Activated CD4-positive, alpha-beta T cell treated with anti-CD3 and anti-CD28 coated beads, Interleukin-2, amount 50 U/mL, for 48 hours (primary cell): ENCODE measurements around the gene RNF32.

Source experiments
- DNase-seq, 2 experiments: peaks; one replicate each; pipeline ENCODE4 v3.0.0-alpha.2; 2020

The RNF32 gene

DNA sequence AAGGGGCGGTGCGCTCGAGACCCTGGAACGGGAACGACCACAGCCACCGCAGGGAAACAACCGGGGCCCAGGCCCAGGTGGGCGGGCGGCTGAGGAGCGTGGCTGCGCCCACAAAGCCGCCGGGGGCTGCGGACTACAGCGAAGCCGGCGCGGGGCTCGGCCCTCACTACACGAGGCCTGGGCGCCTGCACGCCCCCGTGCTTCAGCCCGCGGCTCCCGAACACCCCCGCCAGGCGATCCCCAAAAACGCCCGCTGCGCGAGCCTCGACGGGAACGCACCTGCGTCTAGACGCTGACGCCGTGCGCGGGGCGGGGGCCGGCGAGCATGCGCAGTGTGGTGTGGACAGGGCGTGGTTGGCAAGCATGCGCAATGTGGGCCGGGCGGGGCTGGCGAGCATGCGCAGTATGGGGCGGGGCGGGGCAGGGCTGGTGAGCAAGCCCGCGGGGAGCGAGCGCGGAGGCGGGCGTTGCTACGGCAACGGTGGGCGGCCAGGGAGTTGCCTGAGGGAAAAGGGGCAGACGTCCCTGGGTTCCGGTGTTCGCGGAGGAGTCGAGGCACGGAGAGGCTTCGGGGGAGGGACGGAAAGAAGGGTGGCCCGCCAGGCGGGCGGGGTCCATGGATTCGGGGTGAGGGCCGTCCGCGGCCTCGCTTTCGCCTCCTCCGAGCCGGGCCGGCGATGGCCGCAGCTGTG is at the start of gene RNF32:
RNF32 (plus strand) TSS at position 518 of the 692 bp plus-strand sequence. CDS start 3,104 bp downstream, outside the sequence.
- peak; percentile 98 to 99 for DNase-seq

DNA sequence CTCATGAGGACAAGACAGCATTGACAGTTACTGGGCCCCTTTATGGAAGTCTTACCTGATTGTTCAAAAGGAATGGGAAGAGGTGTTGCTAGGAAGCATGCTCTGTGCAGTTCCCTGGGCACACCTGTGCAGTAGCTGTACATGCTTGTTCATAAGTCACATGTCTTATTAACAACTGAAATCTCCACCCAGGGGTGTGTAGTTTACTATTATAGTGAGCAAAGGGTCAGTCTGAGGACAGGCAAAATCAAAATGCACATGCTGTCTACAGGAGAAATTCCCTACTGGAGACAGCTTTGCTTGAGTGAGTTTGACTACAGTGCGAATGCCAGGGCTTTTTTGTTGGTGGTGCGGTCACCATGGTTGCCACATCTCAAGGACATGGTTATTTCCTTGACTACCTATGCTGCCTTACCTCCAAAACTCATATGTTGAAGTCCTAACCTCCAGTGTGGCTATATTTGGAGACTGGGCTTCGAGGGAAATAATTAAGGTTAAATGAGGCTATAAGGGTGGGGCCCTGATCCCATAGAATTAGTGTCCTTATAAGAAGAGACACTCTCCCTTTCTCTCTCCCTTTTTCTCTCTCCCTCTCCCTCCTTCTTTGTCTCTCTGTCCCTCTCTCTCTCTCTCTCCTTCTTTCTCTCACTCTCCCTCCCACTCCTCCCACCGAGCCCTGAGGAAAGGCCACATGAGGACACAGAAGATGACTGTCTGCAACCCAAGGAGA is 48.3 kb upstream of the RNF32 start:
- no peak for DNase-seq

DNA sequence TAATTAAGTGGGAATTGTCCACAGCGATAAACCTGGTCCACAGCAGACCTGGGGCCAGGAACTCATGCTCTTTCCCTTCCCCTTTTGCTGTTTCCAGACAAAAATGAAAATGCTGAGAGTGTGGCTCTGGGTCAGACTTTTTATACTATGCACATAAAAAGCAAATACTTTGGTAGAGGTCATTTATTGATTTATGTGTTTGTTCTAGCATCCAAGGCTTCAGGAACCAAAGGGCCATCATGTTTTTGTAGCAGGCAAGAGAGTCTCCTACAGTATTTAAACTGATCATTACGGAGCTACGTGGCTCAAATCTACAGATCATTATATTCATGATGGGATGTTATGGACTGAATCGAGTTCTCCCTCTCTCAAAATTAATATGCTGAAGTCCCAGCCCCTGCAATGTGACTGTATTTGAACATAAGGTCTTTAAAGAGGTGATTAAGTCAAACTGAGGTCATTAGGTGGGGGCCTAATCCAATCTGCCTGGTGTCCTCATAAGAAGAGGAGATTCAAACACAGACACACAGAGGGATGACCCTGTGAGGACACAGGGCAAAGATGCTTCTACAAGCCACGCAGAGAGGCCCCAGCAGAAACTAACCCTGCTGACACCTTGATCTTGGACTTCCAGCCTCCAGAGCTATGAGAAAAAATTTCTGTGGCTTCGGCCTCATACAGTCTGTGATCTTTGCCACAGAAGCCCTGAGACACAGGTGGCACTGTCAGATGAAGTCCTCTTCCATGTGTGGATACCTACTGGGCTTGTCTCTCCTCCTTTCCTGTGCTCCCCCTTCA is 46.1 kb upstream of the RNF32 start:
- no peak for DNase-seq

DNA sequence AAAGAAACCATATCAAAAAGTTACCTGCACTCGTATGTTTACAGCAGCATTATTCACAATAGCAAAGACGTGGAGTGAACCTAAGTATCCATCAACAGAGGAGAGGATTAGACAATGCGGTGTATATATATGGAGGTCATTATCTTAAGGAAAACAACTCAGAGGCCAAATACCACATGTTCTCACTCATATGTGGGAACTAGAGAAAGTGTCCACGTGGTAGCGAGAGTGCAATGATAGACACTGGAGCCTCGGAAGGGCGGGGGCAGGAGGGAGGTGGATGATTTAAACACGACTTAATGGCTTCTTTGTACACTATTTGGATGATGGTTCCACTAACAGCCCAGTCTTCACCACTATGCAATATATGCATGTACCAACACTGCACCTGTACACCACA is 40.1 kb upstream of the RNF32 start:
- DNase-seq, result no peak

DNA sequence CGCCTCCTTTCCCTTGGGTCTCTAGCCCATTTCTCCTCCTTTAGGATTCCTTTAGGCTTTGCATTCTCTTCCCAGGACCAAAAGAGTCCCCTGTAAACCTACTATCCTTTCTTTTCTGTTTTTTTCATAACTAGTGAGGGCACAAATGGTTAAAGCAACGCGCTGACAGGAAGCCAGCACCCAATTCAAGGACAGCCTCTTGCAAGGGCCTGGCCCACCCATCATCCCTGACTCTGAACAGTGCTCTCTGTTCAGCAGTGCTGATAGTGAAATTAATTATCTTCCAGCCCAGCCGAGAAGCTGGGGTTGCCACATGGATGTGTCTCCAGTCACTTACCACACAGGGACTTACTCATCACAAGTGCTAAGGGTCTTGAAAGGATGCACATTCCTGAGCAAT is 38.3 kb upstream of the RNF32 start:
- no peak for DNase-seq

DNA sequence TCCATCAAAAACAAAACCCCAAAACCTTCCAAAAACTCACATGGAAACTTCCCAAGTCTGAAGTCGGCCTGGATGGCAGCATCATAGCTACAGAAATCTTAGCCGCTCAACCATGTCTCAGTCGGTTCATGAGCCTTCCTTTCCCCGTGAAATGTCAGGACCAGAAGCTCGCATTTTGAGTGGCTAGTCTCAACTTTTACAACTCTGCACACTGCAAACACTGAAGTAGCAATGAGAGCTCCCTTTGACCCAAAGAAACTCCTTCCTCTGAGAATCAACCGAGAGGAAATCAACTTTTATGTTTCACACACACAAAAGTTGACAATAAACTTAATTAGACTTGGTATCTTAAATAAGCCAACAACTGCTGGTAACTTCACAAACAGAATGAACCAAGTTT is 37.6 kb upstream of the RNF32 start:
- no peak for DNase-seq

DNA sequence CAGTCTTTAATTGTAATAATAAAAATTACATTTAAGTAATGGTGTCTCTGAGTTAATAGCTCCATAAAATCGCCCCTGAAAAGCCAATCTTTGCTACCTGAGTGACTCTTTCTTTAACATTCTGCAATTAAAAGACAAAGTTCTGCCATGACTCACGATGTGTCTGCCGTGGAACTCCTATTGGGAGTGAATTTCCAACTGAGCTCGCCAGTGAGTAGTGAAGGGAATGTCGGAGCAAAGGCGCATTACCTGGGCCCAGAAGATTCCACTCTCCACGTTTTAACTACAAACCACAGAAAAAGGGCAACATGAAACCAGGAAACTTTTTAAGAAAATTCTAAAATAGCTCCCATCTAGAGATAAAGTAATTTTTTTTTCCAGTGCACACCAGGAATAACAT is 36.9 kb upstream of the RNF32 start:
- no peak for DNase-seq

DNA sequence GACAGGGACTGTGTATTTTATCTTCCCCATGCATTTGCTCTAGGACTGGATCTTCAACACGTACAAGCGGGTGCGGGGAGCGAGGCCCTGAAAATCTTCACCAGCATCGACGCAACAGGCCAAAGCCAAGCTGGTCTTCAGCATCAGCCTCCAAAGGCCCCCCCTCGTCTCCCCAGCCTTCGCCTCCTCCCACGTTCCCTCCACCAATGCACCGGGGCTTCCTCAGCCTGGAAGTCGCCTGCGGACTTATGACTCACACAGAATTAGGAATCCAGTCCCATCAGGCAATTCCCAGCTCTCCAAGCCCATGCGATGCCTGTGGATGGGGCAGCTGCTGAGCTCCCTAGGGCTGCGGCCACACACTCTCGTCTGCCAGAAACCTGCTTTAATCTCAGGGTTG is 36.3 kb upstream of the RNF32 start:
- no peak for DNase-seq

DNA sequence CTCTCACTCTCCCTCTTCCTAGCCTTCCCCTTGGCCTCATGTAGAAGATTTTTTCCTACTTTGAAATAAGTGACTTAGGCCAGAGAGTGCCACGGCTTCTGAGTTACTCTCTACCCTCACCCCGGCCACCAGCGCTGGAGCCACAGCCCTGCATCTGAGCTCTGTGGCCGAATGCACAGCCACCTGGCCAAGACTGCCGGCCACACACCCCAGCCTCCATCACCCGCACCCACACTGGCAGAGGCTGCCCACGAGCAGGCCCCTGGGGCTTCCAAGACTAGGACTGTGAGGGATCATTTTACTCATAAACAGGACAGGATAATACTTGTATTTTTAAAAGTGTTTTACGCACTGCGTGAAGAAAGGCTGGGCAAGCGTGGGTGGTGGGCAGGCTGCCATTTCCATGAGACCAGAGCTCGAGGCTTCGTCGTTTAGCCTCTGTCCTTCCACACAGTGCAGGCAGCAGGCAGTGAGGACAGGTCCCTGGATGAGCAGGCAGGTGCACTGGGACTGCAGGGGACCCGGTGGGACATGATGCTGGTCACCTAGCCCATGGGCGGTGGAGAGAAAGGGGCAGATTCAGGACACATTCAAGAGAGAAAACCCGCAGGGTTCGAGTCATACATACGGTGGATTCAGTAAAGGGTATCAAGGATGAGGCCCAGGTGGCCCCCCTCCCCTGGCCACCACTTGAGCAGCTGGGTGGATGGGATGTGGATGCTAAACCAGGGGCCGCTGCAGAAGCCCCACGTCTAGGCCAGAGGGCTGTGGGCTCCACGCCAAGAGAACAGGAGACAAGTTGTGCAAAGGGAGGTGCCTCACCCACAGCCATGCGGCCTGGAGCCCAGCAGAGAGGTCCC is 35.5 kb upstream of the RNF32 start:
- no peak for DNase-seq

DNA sequence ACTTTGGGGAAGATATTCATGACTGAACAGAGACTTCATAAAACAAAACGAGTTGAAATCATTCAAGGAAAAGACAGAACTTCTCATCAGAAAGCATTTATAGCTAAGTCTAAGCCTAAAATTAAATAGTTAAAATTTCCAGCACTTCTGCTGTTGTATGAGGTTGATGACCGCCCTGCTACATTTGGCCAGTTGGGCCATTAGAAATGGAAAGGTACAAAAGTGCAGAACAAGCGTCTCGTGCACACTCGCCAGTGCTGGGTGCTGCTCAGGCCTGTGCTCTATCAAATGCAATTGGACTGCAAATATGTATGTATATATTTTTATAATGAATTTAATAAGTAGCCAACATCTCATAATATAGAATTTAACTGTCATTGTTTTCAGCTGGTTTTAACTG is 34.4 kb upstream of the RNF32 start:
- DNase-seq, result no peak

DNA sequence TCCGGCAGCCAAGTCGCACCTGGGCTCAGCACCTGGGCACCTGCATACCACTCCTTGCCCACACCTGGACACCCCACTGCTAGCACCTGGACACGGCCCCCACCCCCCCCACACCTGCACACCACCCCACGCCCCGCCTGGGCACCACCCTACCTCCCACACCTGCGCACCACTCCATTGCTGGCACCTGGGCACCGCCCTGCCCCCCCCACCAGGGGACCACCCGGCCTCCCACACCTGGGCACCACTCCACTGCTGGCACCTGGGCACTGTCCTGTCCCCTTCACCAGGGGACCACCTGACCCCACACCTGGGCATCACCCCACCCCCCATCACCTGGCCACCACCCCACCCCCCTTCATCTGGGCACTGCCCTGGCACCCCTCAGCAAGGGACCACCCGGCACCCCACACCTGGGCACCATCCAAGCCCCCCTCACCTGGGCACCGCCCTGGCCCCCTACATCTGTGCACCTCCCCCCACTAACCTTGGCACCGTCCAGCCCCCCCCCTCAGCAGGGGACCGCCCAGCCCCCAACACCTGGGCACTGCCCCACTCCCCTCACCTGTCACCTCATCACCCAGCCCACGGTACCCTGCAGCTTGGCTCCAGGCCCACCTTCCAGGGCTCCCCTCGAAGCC is 33.8 kb upstream of the RNF32 start:
- no peak for DNase-seq

DNA sequence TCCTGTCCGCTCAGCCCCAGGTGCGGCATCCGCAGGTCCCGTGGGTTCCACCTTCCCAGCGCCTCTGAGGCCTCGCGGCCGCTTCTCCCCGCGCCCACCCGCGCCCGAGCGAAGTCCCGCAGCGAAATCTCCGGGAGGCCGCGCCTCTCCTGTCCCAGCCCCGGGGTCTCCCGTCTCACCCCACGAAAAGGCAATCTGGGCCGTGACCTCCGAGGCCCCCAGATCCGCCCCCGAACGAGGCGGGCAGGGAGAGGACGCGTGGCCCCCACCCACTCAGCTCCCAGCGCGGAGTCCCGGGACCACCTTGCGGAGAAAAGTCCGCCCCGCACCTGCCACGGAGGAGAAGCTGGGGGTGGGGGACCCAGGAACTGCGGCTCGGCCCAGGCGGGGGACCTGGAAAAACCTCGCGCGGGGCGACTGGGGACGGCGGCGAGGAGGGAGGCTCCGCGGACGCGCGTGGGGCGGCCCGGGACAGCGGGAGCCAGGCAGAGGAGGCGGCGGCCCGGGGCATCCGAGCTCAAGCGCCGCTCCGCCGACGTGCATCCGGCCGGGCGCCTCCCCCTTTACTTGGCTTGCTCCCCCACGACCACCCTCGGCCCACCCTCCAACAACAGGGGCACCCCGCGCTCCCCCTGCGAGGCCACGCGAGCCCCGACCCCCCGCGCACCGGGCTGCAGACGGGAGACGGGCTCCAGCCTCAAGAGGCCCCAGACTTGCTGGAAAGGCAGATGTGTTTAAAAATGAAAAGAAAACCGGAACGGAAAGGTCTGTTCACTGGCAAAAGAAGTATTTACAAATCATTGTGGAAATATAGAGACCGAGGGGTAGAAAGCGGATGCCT is 33.0 kb upstream of the RNF32 start:
- DNase-seq, result no peak

DNA sequence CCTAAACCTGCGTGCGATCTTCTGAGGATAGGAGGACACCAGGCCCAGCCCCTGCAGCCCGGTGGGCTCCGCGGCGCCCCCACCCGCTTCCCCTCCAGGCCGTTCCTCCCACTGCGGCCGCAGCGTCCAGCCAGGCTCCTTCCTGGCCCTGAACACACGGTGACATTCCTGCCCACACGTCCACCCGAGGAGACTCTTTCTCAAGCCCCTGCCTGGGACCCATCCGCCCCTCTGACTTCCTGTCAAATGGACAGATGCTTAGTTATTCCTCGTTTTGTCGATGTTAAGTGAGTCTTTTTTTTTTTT is 32.4 kb upstream of the RNF32 start:
- DNase-seq, result no peak

DNA sequence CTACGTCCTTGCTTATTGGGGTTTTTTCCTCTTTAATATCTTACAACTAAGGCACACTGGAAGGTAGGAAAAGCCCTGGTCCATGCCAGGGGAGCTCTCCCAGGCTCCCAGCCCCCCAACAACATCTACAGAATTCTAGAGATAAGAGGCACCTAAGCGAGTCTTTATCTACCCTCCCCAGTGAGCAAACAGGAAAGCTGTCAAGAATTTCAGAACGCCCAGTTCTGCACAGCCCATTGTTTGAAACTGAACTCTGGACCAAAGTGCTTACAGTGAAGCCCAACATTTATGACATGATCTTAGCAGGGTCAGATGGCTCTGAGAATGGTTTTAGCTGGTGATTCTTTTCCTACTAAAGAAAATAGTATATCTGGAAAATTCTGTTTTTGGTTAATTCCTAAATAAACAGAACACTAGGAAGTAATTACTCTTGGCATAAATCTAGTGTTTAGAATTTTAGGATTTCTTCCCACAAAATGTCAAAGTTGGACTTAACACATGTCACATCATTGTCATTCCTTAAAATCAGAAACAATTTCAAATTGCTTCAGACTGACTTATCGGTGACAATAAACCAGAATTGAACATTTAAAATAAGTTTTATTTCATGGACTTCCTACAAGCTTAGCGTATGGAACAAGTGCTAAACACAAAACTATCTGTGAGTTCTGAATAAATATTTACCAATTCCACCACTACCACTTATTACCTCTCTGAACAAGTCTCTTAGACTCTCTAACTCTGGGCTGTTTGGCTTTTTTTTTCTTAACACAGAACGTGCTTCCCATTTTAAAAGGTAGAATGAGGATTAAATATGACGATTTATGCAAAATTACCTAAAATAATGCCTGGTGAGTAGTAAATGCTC is 31.3 kb upstream of the RNF32 start:
- no peak for DNase-seq

DNA sequence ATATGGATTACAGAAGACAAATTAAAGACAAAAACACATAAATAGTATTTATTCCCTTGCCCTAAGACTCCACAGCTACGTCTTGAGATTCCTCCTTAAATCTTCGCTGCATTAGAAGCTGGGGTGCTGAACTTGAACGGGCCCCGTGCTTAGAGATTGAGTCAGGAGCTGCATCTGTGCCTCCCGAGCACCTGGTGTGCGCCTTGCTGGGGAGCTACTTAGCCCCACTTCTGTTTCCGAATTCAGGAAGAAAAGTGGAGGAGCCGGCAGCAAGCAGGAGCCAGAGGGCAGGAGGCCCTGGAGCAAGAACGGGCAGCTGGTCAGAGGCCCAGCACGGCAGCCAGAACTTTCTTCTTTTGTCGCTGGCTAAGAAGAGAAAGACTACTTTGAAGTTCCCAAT is 30.4 kb upstream of the RNF32 start:
- no peak for DNase-seq

DNA sequence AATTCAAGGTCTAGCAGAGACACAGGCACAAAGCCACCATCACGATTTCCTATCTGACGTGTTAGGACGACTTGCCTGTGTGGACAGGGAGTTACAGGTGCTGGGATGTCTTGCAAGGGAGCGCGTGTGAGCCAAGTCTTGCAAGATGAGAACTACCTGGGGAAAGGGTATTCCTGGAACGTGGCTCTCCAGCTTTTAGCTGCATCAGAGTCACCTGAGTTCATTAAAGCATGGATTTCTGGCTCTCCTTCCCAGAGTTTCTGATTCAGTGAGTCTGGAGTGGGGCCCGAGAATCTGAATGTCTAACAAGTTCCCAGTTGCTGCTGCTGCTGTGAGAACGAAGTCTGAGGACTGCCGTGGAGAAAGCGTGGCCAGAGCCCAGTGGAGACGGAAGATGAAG is 30.0 kb upstream of the RNF32 start:
- DNase-seq, result no peak

DNA sequence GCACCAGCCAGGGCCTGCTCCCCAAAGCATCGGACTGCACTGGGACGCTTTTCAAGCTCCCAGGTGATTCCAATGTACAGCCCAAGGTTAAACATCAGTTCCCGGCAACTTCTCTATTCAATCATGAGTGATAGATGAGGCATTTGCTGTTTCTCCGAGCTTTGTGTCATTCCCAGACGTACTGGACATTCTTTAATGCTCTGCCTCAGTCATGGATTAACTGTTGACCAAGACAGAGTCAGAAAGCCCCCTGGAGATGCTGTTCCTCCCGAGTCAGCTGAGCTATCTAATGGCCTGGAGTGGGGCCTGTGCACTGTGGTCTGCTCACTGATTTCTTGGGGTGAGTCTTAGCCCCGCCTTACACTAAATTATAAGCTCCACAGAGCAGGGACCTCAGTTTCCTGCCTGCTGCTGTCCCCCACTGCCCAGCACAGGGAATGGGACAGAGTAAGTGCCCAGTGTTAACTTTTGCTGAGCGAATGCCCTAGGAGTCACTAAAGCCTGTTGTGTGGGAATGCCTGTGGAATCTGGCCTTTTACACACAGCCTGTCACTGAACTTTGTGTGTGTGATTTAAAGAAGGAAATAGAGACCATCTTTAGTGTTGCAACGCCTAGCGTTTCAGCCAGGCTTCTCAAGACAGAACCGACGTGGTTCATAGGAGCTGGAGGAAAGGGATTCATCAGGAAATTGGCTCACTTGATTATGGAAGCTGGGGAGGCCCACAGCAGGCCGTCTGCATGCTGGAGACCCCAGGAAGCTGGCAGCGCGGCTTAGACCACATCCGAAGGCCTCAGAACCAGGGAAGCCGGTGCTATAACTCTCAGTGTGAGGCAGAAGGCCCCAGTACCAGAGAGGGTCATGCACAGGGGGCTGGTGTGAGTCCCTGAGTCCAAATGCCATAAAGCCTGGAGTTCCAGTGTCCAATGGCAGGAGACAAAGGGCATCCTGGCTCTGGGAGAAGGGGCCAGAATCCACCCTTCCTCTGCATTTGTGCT is 29.3 kb upstream of the RNF32 start:
- no peak for DNase-seq

DNA sequence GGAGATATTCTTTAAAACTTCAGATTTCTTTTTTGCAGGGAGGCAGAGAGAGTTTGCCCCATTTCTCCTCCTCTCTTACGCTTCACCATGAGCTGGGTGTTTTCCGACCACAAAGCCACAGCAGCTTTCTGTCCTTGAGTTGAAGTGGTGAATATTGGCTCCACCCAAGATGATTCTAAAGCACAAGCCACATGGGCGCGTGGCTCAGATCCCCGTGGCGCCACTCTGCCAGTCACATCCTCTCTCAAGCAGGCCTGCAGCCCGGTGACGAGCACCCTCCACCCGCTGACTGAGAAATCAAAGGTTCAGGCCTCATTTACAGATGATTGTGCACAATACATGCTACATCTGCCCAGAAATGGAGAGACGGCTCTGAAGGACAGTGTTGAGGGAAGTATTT is 27.6 kb upstream of the RNF32 start:
- DNase-seq, result peak; percentile 70 to 79
